K562 (cell line): Measurements from ENCODE around the gene IGFBPL1. TPM values are rescaled to one million over a fixed set of nuclear protein-coding genes. Genes with fewer than 3 reads are reported as not detected.
A peak's percentile ranks its signal among the peaks of the same experiment; 100 is the strongest.

ENCODE experiments used
- ATAC-seq: fragments of 200-7000 bp; cut with Tn5 transposase; 3 replicates; pipeline ENCODE4 v1.9.1; 2020; ENCODE audit warnings: moderate library complexity
- BruUV-seq: library from RNA; stranded (reverse); fragments of 400-500 nt; replicated peaks from 2 replicates; lab custom pipeline; 2021; lab: Mats Ljungman, UMichigan
- CTCF ChIA-PET: fragments of 300-600 bp; formaldehyde crosslinking; extraction: SDS; loops from one replicate; lab custom pipeline; 2021; ENCODE audit warnings: low intra/inter-chr PET ratio; lab: Yijun Ruan, JAX
- POLR2A ChIA-PET: fragments of 300-600, 350-650 bp; sonication (Branson Sonifier 250); formaldehyde crosslinking; extraction: SDS; loops from one replicate; lab custom pipeline; 2021; ENCODE audit warnings: antibody characterized with exemption, inconsistent platforms; lab: Yijun Ruan, JAX
- DNase-seq, 4 experiments: peaks; one replicate each; pipeline versions ENCODE4 v3.0.0 to v3.0.0-alpha.2; 2011 to 2018; ENCODE audit warnings: low spot score in 3 of 4, mixed read lengths in 3 of 4; ENCODE audit errors: extremely low read depth in 1 of 4
- FAIRE-seq: peaks from 2 replicates; lab custom pipeline; 2011; peaks lifted over from hg19 to GRCh38; lab: Jason Lieb, UNC
- H2AFZ ChIP-seq: 2 replicates; pipeline ENCODE4 v1.6.0; 2011; ENCODE audit warnings: low read depth, low read length, control low read depth, inconsistent platforms
- H3K27ac ChIP-seq: fragments of 200-600 bp; 3 replicates; pipeline ENCODE4 v1.8.0; 2011; ENCODE audit warnings: low read depth, mild to moderate bottlenecking, control low read depth, inconsistent platforms, low read length, moderate library complexity, mixed read lengths; ENCODE audit errors: extremely low read depth
- H3K27me3 ChIP-seq, 2 experiments: fragments of 300-600 bp in 1 of 2; 2 replicates in 1 of 2; 3 replicates in 1 of 2; pipeline versions ENCODE4 v1.6.0 to v1.8.0; 2011; ENCODE audit warnings: inconsistent platforms in 2 of 2, low read length in 2 of 2, mild to moderate bottlenecking in 1 of 2, mixed read lengths in 1 of 2, moderate library complexity in 1 of 2; ENCODE audit not compliant: control insufficient read depth in 2 of 2, insufficient read depth in 2 of 2
- H3K36me3 ChIP-seq: fragments of 300-600 bp; 3 replicates; pipeline ENCODE4 v1.8.0; 2011; ENCODE audit warnings: mild to moderate bottlenecking, low read length, inconsistent platforms; ENCODE audit not compliant: control insufficient read depth, insufficient read depth
- H3K4me1 ChIP-seq, 2 experiments: fragments of 200-600 bp in 1 of 2; replicated peaks in 1 of 2; 2 replicates in 1 of 2; 3 replicates in 1 of 2; pipeline versions ENCODE4 v1.5.1 to v1.8.0; 2011; ENCODE audit warnings: inconsistent platforms in 2 of 2, low read length in 2 of 2, mild to moderate bottlenecking in 1 of 2, mixed read lengths in 1 of 2, moderate library complexity in 1 of 2; ENCODE audit not compliant: control insufficient read depth in 2 of 2, insufficient read depth in 2 of 2
- H3K4me2 ChIP-seq: 2 replicates; pipeline ENCODE4 v1.6.1; 2011; ENCODE audit warnings: low read length, control low read depth, inconsistent platforms, mixed read lengths; ENCODE audit not compliant: insufficient read depth
- H3K4me3 ChIP-seq: fragments of 200-600 bp; sonication (generic), shearing (Covaris generic); 2 replicates; pipeline ENCODE4 v1.5.1; 2016; ENCODE audit warnings: control low read depth, inconsistent platforms
- H3K79me2 ChIP-seq: fragments of 200-600 bp; 3 replicates; pipeline ENCODE4 v1.8.0; 2011; ENCODE audit warnings: low read length, inconsistent platforms; ENCODE audit not compliant: control insufficient read depth, insufficient read depth
- H3K9ac ChIP-seq, 2 experiments: 2 replicates each; pipeline versions ENCODE4 v1.6.0 to v1.6.1; 2011; ENCODE audit warnings: low read depth in 2 of 2, low read length in 2 of 2, control low read depth in 1 of 2, inconsistent platforms in 1 of 2, mild to moderate bottlenecking in 1 of 2, mixed read lengths in 1 of 2; ENCODE audit not compliant: insufficient read depth in 1 of 2
- H3K9me1 ChIP-seq: one replicate; pipeline ENCODE4 v1.6.0; 2011; ENCODE audit warnings: inconsistent platforms, mild to moderate bottlenecking, low read length, moderate library complexity; ENCODE audit not compliant: control insufficient read depth, insufficient read depth
- H3K9me3 ChIP-seq: replicated peaks from 2 replicates; pipeline ENCODE4 v1.5.1; 2011; ENCODE audit warnings: low read depth, low read length, inconsistent platforms; ENCODE audit not compliant: control insufficient read depth, insufficient read depth
- H4K20me1 ChIP-seq: replicated peaks from 2 replicates; pipeline ENCODE4 v1.6.1; 2011; ENCODE audit warnings: low read length, inconsistent platforms, mixed read lengths; ENCODE audit not compliant: control insufficient read depth, insufficient read depth
- BMI1 ChIP-seq: fragments of 150-350 bp; IDR thresholded peaks from 2 replicates; pipeline ENCODE4 v1.6.1; 2014; ENCODE audit warnings: low read length
- CBX2 ChIP-seq: fragments of 200-600 bp; sonication (generic); IDR thresholded peaks from one replicate; pipeline ENCODE4 v1.6.1; 2012; ENCODE audit warnings: mild to moderate bottlenecking, low read length, inconsistent platforms; ENCODE audit not compliant: insufficient read depth, poor library complexity, severe bottlenecking
- ELF1 ChIP-seq: fragments of 200-800 bp; sonication (Bioruptor generic); IDR thresholded peaks from 2 replicates; pipeline ENCODE4 v1.6.1; 2016; ENCODE audit warnings: missing genetic modification characterization, missing compliant biosample characterization
- ESRRA ChIP-seq: fragments of 450-650 bp; IDR thresholded peaks from 2 replicates; pipeline ENCODE4 v1.6.1; 2014; ENCODE audit warnings: low read depth, mild to moderate bottlenecking, moderate library complexity, borderline replicate concordance
- ETV6 ChIP-seq, 3 experiments: fragments of 150-350 bp in 1 of 3; sonication (generic) in 1 of 3; formaldehyde crosslinking in 1 of 3; IDR thresholded peaks; 2 replicates each; pipeline versions ENCODE4 v1.6.1 to v1.8.0; 2014 to 2022; ENCODE audit warnings: borderline replicate concordance in 2 of 3, low read depth in 2 of 3, antibody characterized with exemption in 1 of 3, low read length in 1 of 3, mild to moderate bottlenecking in 1 of 3, missing genetic modification reagents in 1 of 3
- GABPA ChIP-seq: fragments of 200-800 bp; sonication (Bioruptor generic); conservative IDR thresholded peaks from 2 replicates; pipeline ENCODE4 v1.6.1; 2016; ENCODE audit warnings: low read depth, missing genetic modification characterization, missing compliant biosample characterization
- GTF2F1 ChIP-seq: IDR thresholded peaks from 2 replicates; pipeline ENCODE4 v1.6.1; 2011; ENCODE audit warnings: low read depth, low read length, improper control_type of control experiment
- KLF13 ChIP-seq: fragments of 450-650 bp; IDR thresholded peaks from 2 replicates; pipeline ENCODE4 v1.6.1; 2016; ENCODE audit warnings: missing genetic modification characterization, low read depth, mild to moderate bottlenecking, missing compliant biosample characterization, moderate library complexity, borderline replicate concordance
- NR4A1 ChIP-seq, 2 experiments: fragments of 250-450 bp in 1 of 2; fragments of 450-650 bp in 1 of 2; sonication (Bioruptor Pico) in 1 of 2; IDR thresholded peaks; 2 replicates each; pipeline versions ENCODE4 v1.4.0 to v1.6.1; 2016 to 2020; ENCODE audit warnings: mild to moderate bottlenecking in 2 of 2, missing compliant biosample characterization in 1 of 2, missing genetic modification characterization in 1 of 2, moderate library complexity in 1 of 2
- PATZ1 ChIP-seq: fragments of 250-450 bp; sonication (Bioruptor Pico); IDR thresholded peaks from 2 replicates; pipeline ENCODE4 v1.5.0; 2020; ENCODE audit warnings: mild to moderate bottlenecking, borderline replicate concordance
- PREB ChIP-seq: sonication (generic); formaldehyde crosslinking; IDR thresholded peaks from 2 replicates; pipeline ENCODE4 v1.8.1; 2023; ENCODE audit warnings: mild to moderate bottlenecking, missing genetic modification reagents
- SRSF9 ChIP-seq: fragments of 200-400 bp; formaldehyde crosslinking; IDR thresholded peaks from 2 replicates; pipeline ENCODE4 v1.6.1; 2017; ENCODE audit warnings: low read depth, low read length, borderline replicate concordance
- TCF15 ChIP-seq: fragments of 250-450 bp; sonication (Bioruptor Pico); IDR thresholded peaks from 2 replicates; pipeline ENCODE4 v1.8.0; 2022; ENCODE audit warnings: moderate library complexity, mild to moderate bottlenecking, inconsistent platforms
- TCF7 ChIP-seq: sonication (generic); IDR thresholded peaks from 2 replicates; pipeline ENCODE4 v1.6.1; 2016; ENCODE audit warnings: antibody characterized with exemption, borderline replicate concordance
- TEAD2 ChIP-seq: fragments of 450-650 bp; IDR thresholded peaks from 2 replicates; pipeline ENCODE4 v1.6.1; 2016; ENCODE audit warnings: missing genetic modification characterization, control low read depth, missing compliant biosample characterization
- XRCC5 ChIP-seq: fragments of 200-400 bp; formaldehyde crosslinking; IDR thresholded peaks from 2 replicates; pipeline ENCODE4 v1.6.1; 2017; ENCODE audit warnings: low read depth, mild to moderate bottlenecking, low read length
- ZNF324 ChIP-seq: fragments of 250-450 bp; sonication (Bioruptor Pico); IDR thresholded peaks from 2 replicates; pipeline ENCODE4 v1.4.0; 2020; ENCODE audit warnings: mild to moderate bottlenecking
- ZNF785 ChIP-seq: fragments of 250-450 bp; sonication (Bioruptor Pico); IDR thresholded peaks from 2 replicates; pipeline ENCODE4 v1.4.0; 2020; ENCODE audit warnings: mild to moderate bottlenecking
- WGBS: fragments of 100-300 bp; shearing (Covaris generic); methylation state at CpG from one replicate; pipeline ENCODE4 v1.1.6; 2016; ENCODE audit warnings: low coverage, mixed read lengths; ENCODE audit not compliant: insufficient coverage; ENCODE audit errors: missing lambda C conversion rate; 5-methylcytosine and 5-hydroxymethylcytosine counted together
- in situ Hi-C: fragments of 300-500 bp; cut with MboI; formaldehyde crosslinking; loops from 4 replicates; pipeline ENCODE4 v1.15.0; 2018; ENCODE audit warnings: inconsistent platforms, mixed read lengths
- intact Hi-C: fragments of 100-400 bp; cut with micrococcal nuclease; formaldehyde crosslinking; loops from 2 replicates; pipeline ENCODE4 v1.14.2; 2022
- polyA plus RNA-seq, 8 experiments: library from polyadenylated mRNA; depleted of rRNA in 4 of 8; stranded (reverse) in 5 of 8; unstranded in 3 of 8; fragments of >200 nt; fragmentation: Nextera tagmentation in 2 of 8; fragmentation: Illumina TruSeq in 1 of 8; extraction: Ambion mirVana in 2 of 8; extraction: Trizol in 1 of 8; gene quantifications; 2 replicates each; pipeline versions ENCODE4 v1.2.1 to v1.2.3, GENCODE V29; 2011 to 2014; ENCODE audit warnings: inconsistent platforms in 1 of 8, missing spikeins in 1 of 8
- total RNA-seq, 7 experiments: library from RNA; depleted of rRNA in 6 of 7; stranded (reverse); fragments of >200 nt in 6 of 7; fragmentation: Illumina TruSeq in 2 of 7; extraction: Trizol in 2 of 7; gene quantifications; 2 replicates each; pipeline versions ENCODE4 v1.2.1 to v1.2.3, GENCODE V29; 2011 to 2021; ENCODE audit warnings: low replicate concordance in 1 of 7

Gene IGFBPL1
- total and polyA plus RNA-seq, 9 of the 15 experiments (the other 6 are each of a cell fraction or from before 2014, with no cell fraction given): not detected

GRCh38 chr9:38363589-38363925 is 60.7 kb downstream of the IGFBPL1 start:
- no TSS peak for BruUV-seq
- in situ Hi-C loops: loop anchor here (25.0 kb wide), 2 partner anchors 626 to 876 kb away; partner anchors contain the start of gene POLR1E
- CTCF ChIA-PET: interaction anchor here (0.6 to 1.5 kb wide), 7 partner anchors 276 to 882 kb away, joined by 3 to 20 read pairs (median 5); partner anchors contain the start of gene SLC25A51

More at GRCh38 chr9:38363589-38363925, 60.7 kb downstream of the IGFBPL1 start:
- TF ChIP-seq CBX2: no peak
- TF ChIP-seq ELF1 (tag): no peak
- no peak for TF ChIP-seq PATZ1 (CRISPR knock-in tag)
- TF ChIP-seq ZNF324 (CRISPR knock-in tag): no peak
- TF ChIP-seq GTF2F1: no peak
- no peak for TF ChIP-seq ZNF785 (CRISPR knock-in tag)
- TF ChIP-seq TCF7: no peak
- TF ChIP-seq KLF13 (tag): no peak
- no peak for TF ChIP-seq BMI1
- TF ChIP-seq ETV6 (IDR thresholded peaks at IDR 0.05; ENCODE audit: borderline replicate concordance in 1 of 2, low read depth in 2 of 2, low read length in 1 of 2): no peak
- TF ChIP-seq ETV6 (CRISPR knock-in tag; IDR thresholded peaks at IDR 0.05; ENCODE audit: borderline replicate concordance): no peak
- TF ChIP-seq GABPA: no peak
- TF ChIP-seq TEAD2 (tag): no peak
- TF ChIP-seq SRSF9: no peak
- no peak for TF ChIP-seq NR4A1 (CRISPR knock-in tag; IDR thresholded peaks at IDR 0.05)
- TF ChIP-seq NR4A1 (tag; IDR thresholded peaks at IDR 0.05): no peak
- no peak for TF ChIP-seq XRCC5
- no peak for TF ChIP-seq TCF15 (CRISPR knock-in tag)
- no peak for TF ChIP-seq PREB
- no peak for TF ChIP-seq ESRRA
- FAIRE-seq (no peak), ATAC-seq (no peak), DNase-seq (no peak)
- Histone ChIP-seq H4K20me1 (no peaks in the 10 kb centered on the region; the same call in 1 of the 2 replicates), H3K79me2 (no peaks in the 10 kb centered on the region), H3K36me3 (no peaks in the 10 kb centered on the region), H3K9me1 (no peaks in the 10 kb centered on the region), H3K4me3 (no peak overlapping the region), H3K27ac (no peak overlapping the region), H3K4me2 (no peak overlapping the region; the same call in 1 of the 2 replicates), H3K9me3 (no peaks in the 10 kb centered on the region), H3K9ac (no peak overlapping the region), H3K27me3 (peaks cover 17 to 26% of the 10 kb centered on the region in 2 experiments), H2AFZ (peak overlapping the region; percentile 57; the same call in 1 of the 2 replicates), H3K4me1 (peaks cover 0 to 4% of the 10 kb centered on the region in 2 experiments; a peak in 2 of 5 replicates)
- POLR2A ChIA-PET: no interaction called here
- WGBS: 0% methylated on average over 5 of the region's 5 CpGs
- intact Hi-C loops: loop anchor here (1.0 to 10.0 kb wide), 5 partner anchors 209 to 881 kb away; no protein-coding TSS in a partner anchor
